ENCODE results near the gene SKIDA1. TPM values are rescaled to one million over a fixed set of nuclear protein-coding genes. Genes with fewer than 3 reads are reported as not detected.

SKIDA1 gene
- total and polyA plus RNA-seq, 5 experiments from 2014 or later: 0.08 TPM; not detected in 4

DNA sequence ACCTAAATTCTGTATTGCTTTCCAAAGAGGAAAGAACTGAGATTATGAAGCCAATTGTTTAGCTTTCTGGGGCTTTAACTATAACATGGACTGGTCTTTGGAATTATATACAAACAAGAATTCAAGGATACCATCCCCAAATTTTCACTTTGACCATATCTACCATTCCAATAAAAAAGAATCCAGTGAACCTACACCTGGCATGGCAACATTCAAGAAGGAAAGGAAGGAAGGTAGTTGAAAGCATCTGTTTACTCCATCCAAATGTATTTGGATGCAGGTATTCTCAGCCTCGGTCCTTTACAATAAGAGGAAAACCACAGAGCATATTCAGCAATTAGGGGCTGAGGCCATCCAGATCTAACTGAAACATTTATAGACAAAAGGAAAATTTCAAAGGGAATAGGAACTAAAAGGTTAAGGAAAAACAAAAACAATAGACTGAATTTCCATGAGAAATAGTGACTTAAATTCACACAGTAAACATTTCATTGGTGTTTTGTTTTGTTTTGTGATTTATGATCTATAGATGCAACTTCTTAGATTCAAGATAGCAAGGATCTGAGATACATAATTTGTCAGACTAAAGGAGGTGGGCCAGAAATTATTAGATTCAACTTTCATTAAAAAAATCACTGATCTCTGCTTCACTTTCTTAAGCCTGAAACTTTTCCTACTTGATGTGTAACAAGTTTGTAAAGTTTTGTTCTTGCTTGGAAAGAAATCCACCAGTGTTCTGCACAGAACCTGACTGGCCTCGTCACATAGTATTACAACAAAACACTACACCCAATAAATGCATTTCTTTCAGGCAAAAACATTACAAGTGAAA, 12.7 kb downstream of the SKIDA1 start:
- no peak for ATAC-seq
- H3K4me1 Mint-ChIP-seq: peaks cover 7 to 11% (median 11%) of the 10 kb centered on the region in 4 donors
- H3K27me3 Mint-ChIP-seq: peaks cover 39 to 72% (median 57%) of the 10 kb centered on the region in 5 donors
- no peak for DNase-seq
- no peak overlapping the region for H3K4me3 Mint-ChIP-seq
- POLR2A ChIA-PET: no interaction called here
- peak overlapping the region in 1 of 10 donors; percentile 54 for H3K27ac Mint-ChIP-seq
- no peaks in the 10 kb centered on the region for H3K9me3 Mint-ChIP-seq
- H3K36me3 Mint-ChIP-seq: no peaks in the 10 kb centered on the region

GRCh38 chr10:21511946-21512572, 13.4 kb downstream of the SKIDA1 start:
- H3K9me3 Mint-ChIP-seq: no peaks in the 10 kb centered on the region
- ATAC-seq (no peak), DNase-seq (no peak)
- no peak overlapping the region for H3K4me3 Mint-ChIP-seq
- H3K36me3 Mint-ChIP-seq: no peaks in the 10 kb centered on the region
- peaks cover 4 to 7% (median 6%) of the 10 kb centered on the region in 4 donors for H3K4me1 Mint-ChIP-seq
- H3K27ac Mint-ChIP-seq: peak overlapping the region in 1 of 10 donors; percentile 54
- POLR2A ChIA-PET: no interaction called here
- peaks cover 39 to 73% (median 58%) of the 10 kb centered on the region in 5 donors for H3K27me3 Mint-ChIP-seq

- POLR2A ChIA-PET: no interaction called here
- Mint-ChIP-seq H3K9me3 (no peaks in the 10 kb centered on the region), H3K27ac (no peak overlapping the region), H3K4me1 (peaks cover 4 to 6% (median 4%) of the 10 kb centered on the region in 4 donors), H3K36me3 (no peaks in the 10 kb centered on the region), H3K4me3 (no peak overlapping the region), H3K27me3 (peaks cover 42 to 81% (median 67%) of the 10 kb centered on the region in 5 donors)
- no peak for ATAC-seq
- no peak for DNase-seq
Observed at GRCh38 chr10:21511095-21511570, 14.3 kb downstream of the SKIDA1 start.

DNA sequence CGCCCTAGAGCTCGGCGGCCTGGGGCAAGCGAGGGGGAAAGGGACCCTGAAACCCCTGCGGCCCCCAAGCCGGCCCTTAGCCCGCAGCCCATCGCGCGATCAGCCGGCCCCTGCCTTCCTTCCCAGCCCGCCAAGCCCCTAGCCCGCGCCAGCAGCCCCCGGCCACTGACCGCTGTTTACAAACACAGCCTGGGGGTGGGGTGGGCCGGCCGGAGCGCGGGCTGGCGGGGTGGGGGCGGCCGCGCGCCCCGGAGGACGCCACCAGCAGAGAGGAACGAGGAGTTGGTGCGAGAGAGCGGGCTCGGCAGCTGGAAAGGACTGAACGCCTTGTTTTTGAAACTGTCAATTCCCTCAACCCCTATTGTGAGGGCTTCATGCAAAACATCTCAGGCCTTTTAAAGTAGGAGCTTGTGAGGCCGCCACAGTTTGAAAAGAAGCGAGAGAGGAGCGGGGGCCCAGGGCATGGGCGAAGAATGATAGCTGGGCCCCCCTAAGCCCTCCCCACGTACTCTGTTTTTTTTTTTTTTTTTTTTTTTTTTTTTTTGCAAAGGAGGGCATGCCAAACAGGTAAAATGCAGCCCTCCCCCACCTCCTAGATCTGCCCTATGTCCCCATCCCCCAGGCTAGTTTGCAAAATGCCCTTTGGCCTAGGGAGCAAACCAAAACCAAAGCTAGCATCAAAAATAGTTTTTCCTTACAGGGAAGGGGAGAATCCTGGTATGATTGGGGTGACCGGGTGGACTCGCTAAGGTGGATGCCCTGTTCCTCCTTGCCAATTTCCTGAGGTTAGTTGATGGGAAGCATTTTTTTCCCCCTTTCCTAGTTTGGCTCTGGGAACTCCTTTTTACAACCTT, 15.0 kb downstream of the SKIDA1 start:
- H3K36me3 Mint-ChIP-seq: no peaks in the 10 kb centered on the region
- DNase-seq (no peak), ATAC-seq (peak in 1 of 2 donors; percentile 20)
- peaks cover 35 to 80% (median 64%) of the 10 kb centered on the region in 5 donors for H3K27me3 Mint-ChIP-seq
- H3K27ac Mint-ChIP-seq: no peak overlapping the region
- H3K4me3 Mint-ChIP-seq: peak overlapping the region in 1 of 10 donors; percentile 19
- no peaks in the 10 kb centered on the region for H3K9me3 Mint-ChIP-seq
- H3K4me1 Mint-ChIP-seq: no peaks in the 10 kb centered on the region
- POLR2A ChIA-PET: no interaction called here

GRCh38 chr10:21509341-21510240, 15.9 kb downstream of the SKIDA1 start:
- no peak overlapping the region for H3K4me3 Mint-ChIP-seq
- DNase-seq (no peak), ATAC-seq (no peak)
- H3K27me3 Mint-ChIP-seq: peaks cover 29 to 72% (median 61%) of the 10 kb centered on the region in 5 donors
- peak overlapping the region in 1 of 10 donors; percentile 84 for H3K27ac Mint-ChIP-seq
- H3K36me3 Mint-ChIP-seq: no peaks in the 10 kb centered on the region
- H3K9me3 Mint-ChIP-seq: no peaks in the 10 kb centered on the region
- POLR2A ChIA-PET: no interaction called here
- H3K4me1 Mint-ChIP-seq: no peaks in the 10 kb centered on the region

- ATAC-seq (no peak), DNase-seq (no peak)
- Mint-ChIP-seq H3K27ac (no peak overlapping the region), H3K9me3 (no peaks in the 10 kb centered on the region), H3K4me1 (no peaks in the 10 kb centered on the region), H3K4me3 (no peak overlapping the region), H3K27me3 (peaks cover 29 to 72% (median 58%) of the 10 kb centered on the region in 5 donors), H3K36me3 (no peaks in the 10 kb centered on the region)
- POLR2A ChIA-PET: interaction anchor here (1.4 kb wide), 1 partner anchor 9 kb away, joined by 3 read pairs; no protein-coding TSS in a partner anchor
Observed at GRCh38 chr10:21508706-21509331, 16.7 kb downstream of the SKIDA1 start.

DNA sequence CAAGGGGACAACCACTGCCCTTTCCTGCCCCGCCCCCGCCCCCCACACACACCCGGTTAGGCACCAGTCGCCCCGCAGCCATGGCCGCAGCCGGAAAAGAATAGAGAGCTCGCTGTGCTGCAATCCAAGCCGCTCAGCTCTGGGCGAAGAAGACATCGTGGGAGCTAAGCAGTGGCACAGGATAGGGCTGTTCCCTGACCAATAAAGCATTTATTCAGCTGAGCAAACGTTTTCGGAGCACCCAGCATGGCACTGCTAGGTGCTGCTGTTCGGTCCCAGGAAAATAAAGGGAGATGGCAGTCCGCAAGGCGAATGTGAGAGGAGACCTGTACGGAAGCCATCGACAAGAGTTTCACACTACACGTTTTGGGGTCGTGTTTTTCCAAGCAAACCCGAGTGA, 18.3 kb downstream of the SKIDA1 start:
- POLR2A ChIA-PET: interaction anchor here (0.6 to 1.2 kb wide), 2 partner anchors 11 to 1848 kb away, joined by 4 read pairs; no protein-coding TSS in a partner anchor
- Mint-ChIP-seq H3K9me3 (no peaks in the 10 kb centered on the region), H3K27ac (no peak overlapping the region), H3K27me3 (peaks cover 24 to 73% (median 52%) of the 10 kb centered on the region in 5 donors), H3K4me1 (no peaks in the 10 kb centered on the region), H3K36me3 (no peaks in the 10 kb centered on the region), H3K4me3 (no peak overlapping the region)
- ATAC-seq (no peak), DNase-seq (no peak)

GRCh38 chr10:21506351-21506750, 19.1 kb downstream of the SKIDA1 start:
- H3K4me1 Mint-ChIP-seq: no peaks in the 10 kb centered on the region
- ATAC-seq: no peak
- H3K27ac Mint-ChIP-seq: no peak overlapping the region
- H3K4me3 Mint-ChIP-seq: no peak overlapping the region
- H3K9me3 Mint-ChIP-seq: no peaks in the 10 kb centered on the region
- H3K36me3 Mint-ChIP-seq: no peaks in the 10 kb centered on the region
- DNase-seq: no peak
- POLR2A ChIA-PET: no interaction called here
- H3K27me3 Mint-ChIP-seq: peaks cover 21 to 73% (median 51%) of the 10 kb centered on the region in 5 donors

DNA sequence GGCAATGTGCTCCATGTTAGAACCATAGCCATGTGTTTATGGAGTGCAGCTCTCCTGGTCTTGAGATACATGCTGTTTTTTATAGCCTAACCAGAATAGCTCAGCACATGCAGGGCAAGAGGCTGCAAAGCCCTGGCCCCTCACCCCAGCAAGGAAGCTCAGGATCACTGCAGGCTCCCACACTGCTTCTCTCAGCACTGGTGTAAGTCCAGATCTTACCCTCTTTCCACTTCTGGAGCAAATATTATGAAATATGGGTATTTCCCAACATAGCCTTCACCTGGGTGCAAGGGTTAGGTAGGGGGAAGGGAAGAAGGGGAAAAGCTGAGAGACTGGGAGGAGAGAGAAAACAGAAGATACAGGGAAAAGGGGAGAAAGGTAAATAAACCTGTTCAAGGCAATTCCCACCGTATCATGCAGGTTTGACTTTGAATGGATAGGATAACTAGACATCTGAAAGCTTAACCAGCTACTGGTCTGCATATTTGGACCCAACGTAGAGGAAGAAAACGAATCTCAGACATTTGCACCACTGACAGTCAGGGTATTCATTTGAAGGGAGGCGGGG, 19.7 kb downstream of the SKIDA1 start:
- DNase-seq (no peak), ATAC-seq (no peak)
- no peaks in the 10 kb centered on the region for H3K36me3 Mint-ChIP-seq
- POLR2A ChIA-PET: no interaction called here
- H3K27ac Mint-ChIP-seq: peak overlapping the region in 1 of 10 donors; percentile 11
- H3K27me3 Mint-ChIP-seq: peaks cover 21 to 73% (median 53%) of the 10 kb centered on the region in 5 donors
- no peak overlapping the region for H3K4me3 Mint-ChIP-seq
- H3K4me1 Mint-ChIP-seq: no peaks in the 10 kb centered on the region
- H3K9me3 Mint-ChIP-seq: no peaks in the 10 kb centered on the region

- POLR2A ChIA-PET: no interaction called here
Observed at GRCh38 chr10:21503542-21503941, 21.9 kb downstream of the SKIDA1 start.

DNA sequence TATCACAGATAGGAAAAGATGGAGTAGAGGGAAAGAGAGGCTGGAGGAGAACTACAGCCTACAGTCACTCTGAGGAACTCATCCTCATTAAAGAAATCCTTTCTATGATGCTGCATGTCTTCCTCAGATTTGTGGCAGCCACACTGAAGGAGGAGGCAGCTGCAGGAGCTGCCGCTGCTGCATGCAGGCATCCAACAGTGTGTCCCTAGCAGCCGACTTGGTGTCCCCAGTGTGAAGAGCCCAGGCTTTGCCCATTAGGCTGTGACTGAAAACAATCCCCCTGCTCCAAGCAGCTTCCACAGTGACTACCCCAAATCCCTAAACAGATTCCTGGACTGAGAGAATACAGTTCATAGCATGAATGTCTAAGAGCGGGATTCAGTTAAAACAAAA, 23.1 kb downstream of the SKIDA1 start:
- POLR2A ChIA-PET: no interaction called here
- H3K4me3 Mint-ChIP-seq: no peak overlapping the region
- peaks cover 0 to 12% (median 8%) of the 10 kb centered on the region in 4 donors for H3K4me1 Mint-ChIP-seq
- peaks cover 0 to 4% (median 0%) of the 10 kb centered on the region in 9 donors for H3K9me3 Mint-ChIP-seq
- DNase-seq (no peak), ATAC-seq (no peak)
- H3K27ac Mint-ChIP-seq: no peak overlapping the region
- H3K27me3 Mint-ChIP-seq: peaks cover 40 to 86% (median 68%) of the 10 kb centered on the region in 5 donors
- peaks cover 0 to 4% (median 3%) of the 10 kb centered on the region in 3 donors for H3K36me3 Mint-ChIP-seq

More at GRCh38 chr10:21503542-21503941, 21.9 kb downstream of the SKIDA1 start:
- Mint-ChIP-seq H3K4me1 (peaks cover 0 to 9% (median 6%) of the 10 kb centered on the region in 4 donors), H3K27ac (peak overlapping the region in 1 of 10 donors; percentile 71), H3K4me3 (no peak overlapping the region), H3K9me3 (peaks cover 0 to 4% (median 0%) of the 10 kb centered on the region in 9 donors), H3K27me3 (peaks cover 29 to 86% (median 60%) of the 10 kb centered on the region in 5 donors), H3K36me3 (peaks cover 0 to 4% (median 0%) of the 10 kb centered on the region in 3 donors)
- DNase-seq (no peak), ATAC-seq (no peak)

Measured in naive thymus-derived CD8-positive, alpha-beta T cell (primary cell).